Measurements from ENCODE around the gene RP9. TPM values are rescaled to one million over a fixed set of nuclear protein-coding genes. Genes with fewer than 3 reads are reported as not detected.

The RP9 gene, protein sequence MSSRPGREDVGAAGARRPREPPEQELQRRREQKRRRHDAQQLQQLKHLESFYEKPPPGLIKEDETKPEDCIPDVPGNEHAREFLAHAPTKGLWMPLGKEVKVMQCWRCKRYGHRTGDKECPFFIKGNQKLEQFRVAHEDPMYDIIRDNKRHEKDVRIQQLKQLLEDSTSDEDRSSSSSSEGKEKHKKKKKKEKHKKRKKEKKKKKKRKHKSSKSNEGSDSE
- total RNA-seq = 6.4 and 10.9 TPM in 2 replicates

DNA sequence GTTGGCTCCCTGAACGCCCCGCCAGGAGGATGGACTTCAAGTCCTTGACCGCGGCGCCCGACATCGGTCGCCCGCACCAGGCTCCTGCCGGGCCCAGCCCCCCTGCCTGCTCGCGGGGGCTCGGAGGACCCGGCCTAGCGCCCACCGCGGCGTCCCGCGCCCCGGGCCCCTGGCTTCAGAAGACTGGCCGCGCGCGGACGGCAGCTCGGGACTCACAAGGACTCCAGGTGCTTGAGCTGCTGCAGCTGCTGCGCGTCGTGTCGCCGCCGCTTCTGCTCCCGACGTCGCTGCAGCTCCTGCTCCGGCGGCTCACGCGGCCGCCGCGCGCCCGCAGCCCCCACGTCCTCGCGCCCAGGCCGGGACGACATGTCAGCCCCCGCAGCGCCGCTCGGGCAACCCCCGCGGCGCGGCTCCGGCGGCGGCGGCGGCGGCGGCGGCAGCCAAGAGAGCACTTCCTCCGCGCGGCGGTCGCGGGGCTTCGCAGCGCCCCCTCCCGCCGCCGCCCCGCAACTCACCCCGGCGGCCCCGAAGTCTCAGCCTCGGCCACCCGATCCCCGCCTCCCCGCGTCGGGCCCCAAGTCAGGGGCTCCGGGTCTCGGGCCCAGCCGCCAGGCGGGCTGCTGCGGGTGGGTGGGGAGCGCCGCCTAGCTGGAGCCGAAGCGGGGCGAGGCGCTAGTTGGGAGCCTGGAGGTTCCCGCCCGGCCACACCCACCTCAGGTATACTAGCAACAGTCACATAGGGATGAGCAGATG, at the start of gene RP9:
Gene RP9 (minus strand): TSS at position 400 of the 753 bp plus-strand sequence. CDS start 32 bp downstream, at position 368.

DNA sequence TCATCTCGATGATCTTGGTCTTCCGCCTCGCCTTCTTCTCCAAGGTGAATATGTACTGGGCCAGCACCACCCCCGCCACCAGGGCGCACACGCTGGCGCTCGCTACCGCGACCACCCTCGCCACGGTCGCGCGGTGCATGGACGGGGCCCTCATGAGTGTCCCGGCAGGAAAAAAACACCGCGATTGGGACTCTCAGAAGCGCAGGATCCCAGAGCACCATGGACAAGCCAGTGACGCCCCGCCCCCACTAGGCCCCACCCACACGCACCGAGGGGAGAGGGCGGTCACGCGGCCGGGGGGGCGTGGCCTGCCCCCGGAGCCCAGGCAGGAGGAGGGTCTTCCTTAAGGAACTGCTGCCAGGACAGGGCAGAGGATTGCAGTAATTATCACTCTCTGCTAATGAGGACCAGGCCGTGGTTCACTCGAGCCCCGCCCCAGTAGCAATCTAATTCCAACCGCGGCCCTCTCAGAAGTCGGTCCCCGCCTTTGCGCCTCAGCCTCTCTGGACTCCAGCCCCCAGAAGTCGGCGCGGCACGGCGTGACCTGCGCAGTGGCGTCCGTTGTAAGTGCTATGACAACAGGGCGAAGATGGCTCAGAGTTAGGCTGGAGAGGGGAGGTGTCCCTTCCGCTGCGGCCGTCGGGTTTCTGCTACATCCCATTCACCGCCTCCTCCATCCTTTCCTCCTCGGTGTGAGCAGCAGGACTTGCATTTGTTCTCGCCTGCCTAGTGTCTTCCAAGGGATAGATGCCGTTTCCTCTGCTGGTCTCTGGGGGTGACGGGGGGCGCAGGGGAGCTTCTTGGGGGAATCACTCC, 20.0 kb upstream of the RP9 start, which contains the start of gene BBS9:
Gene BBS9 (plus strand): TSS at position 575 of the 816 bp plus-strand sequence. CDS start 16,689 bp downstream, outside the sequence.

DNA sequence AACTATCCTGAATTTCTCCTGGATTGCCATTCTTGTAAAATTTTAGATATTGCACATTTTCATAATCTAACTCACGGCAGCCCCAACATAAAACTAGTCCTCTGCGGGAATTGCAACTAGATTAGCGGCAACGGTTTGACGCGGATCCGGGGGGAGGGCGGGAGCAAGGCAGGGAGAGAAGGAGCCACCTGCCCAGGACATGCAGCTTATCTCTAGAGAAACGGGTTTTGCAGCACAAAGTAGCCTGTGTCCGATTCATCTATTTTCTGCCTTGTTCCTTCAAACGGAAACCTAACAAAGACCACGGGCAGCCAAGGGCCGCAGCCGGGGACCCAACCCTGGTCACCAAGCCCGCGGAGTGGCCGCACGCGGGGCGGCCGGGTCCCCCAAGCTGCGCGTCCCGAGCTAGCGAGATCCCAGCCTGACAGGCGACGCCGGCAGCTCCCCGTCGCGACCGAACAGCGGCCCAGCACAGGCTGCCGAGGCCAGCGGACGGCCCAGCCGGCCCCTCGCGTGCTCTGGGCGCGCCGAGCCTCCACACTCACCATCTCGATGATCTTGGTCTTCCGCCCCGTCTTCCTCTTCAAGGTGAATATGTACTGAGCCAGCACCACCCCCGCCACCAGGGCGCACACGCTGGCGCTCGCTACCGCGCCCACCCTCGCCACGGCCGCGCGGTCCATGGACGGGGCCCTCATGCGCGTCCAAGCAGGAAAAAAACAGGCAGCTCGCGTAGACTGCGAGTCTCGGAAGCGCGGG, 47.0 kb downstream of the RP9 start, which contains the start of gene NT5C3A:
Gene NT5C3A (minus strand): TSS at position 754 of the 759 bp plus-strand sequence. CDS start 71 bp downstream, at position 683.

Small RNAs within 50 kb of the gene (small RNA-seq; reads per million reads assigned to genes)
- not detected for gene AC074338.1 (ENCODE audit: low replicate concordance)
- not detected for gene RN7SL505P (ENCODE audit: low replicate concordance)

Other genes starting within 250 kb of the RP9 start
- gene KBTBD2, start 217.6 kb downstream of the RP9 start, total RNA-seq = 37.9 and 52.1 TPM in 2 replicates
- gene FKBP9, start 152.0 kb downstream of the RP9 start, total RNA-seq = 209 and 351 TPM in 2 replicates
- gene NT5C3A, start 46.6 kb downstream of the RP9 start, total RNA-seq = 18.4 and 20.8 TPM in 2 replicates
- 14.2 and 17.5 TPM in 2 replicates for gene BBS9, start 20.2 kb upstream of the RP9 start, total RNA-seq